Stimulated activated CD4-positive, alpha-beta T cell treated with anti-CD3 and anti-CD28 coated beads, Interleukin-15, amount 100 ng/mL, for 24 hours (primary cell): ENCODE data around the gene CD3E.
A peak's percentile ranks its signal among the peaks of the same experiment; 100 is the strongest.

Source experiments
- DNase-seq: peaks from one replicate; pipeline ENCODE4 v3.0.0-alpha.2; 2020

The CD3E gene

GRCh38 chr11:118304568-118305248, at the start of gene CD3E:
Gene CD3E (plus strand): TSS chr11:118304730. CDS start chr11:118304953, 223 bp downstream.
- DNase-seq, result peak; percentile 82

GRCh38 chr11:118258410-118258809, 46.1 kb upstream of the CD3E start:
- peak; percentile 24 for DNase-seq

GRCh38 chr11:118259138-118259537, 45.4 kb upstream of the CD3E start:
- DNase-seq, result no peak

- no peak for DNase-seq
Measured at GRCh38 chr11:118260353-118260752, 44.2 kb upstream of the CD3E start.

GRCh38 chr11:118263112-118263511, 41.4 kb upstream of the CD3E start:
- no peak for DNase-seq

GRCh38 chr11:118263695-118264568, 40.6 kb upstream of the CD3E start, which contains the start of gene MPZL2:
Gene MPZL2 (minus strand): TSS chr11:118264297. CDS start chr11:118264153, 144 bp downstream.
- peak; percentile 57 for DNase-seq

GRCh38 chr11:118264569-118265465, 39.7 kb upstream of the CD3E start:
- no peak for DNase-seq

GRCh38 chr11:118265954-118266353, 38.6 kb upstream of the CD3E start:
- no peak for DNase-seq

GRCh38 chr11:118267486-118267885, 37.0 kb upstream of the CD3E start:
- no peak for DNase-seq

- DNase-seq, result no peak
Measured at GRCh38 chr11:118272001-118272400, 32.5 kb upstream of the CD3E start.

- no peak for DNase-seq
Measured at GRCh38 chr11:118274186-118274585, 30.3 kb upstream of the CD3E start.

- DNase-seq, result no peak
Measured at GRCh38 chr11:118275176-118275575, 29.4 kb upstream of the CD3E start.

DNA sequence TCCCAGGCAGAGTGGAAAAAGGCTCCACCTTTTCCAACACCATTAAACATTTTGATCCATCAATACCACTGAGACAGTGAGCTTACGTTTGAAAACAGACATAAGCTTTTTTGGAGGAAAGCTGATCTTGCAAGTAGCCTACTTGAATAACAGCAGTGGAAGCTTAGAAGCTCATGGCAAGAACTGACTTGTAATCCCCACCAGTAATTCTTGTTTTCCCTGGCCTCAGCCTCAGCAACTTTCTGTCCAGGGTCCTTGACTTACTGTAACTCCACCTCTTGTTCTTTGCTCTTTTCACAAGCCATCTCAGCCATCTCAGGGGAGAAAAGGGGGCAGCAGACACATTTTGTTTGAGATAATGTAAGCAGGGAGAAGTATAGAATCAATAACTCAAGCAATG, 28.1 kb upstream of the CD3E start:
- DNase-seq, result no peak

GRCh38 chr11:118277312-118277711, 27.2 kb upstream of the CD3E start:
- DNase-seq, result no peak

- peak; percentile 39 for DNase-seq
Measured at GRCh38 chr11:118281284-118281683, 23.2 kb upstream of the CD3E start.

GRCh38 chr11:118282606-118283005, 21.9 kb upstream of the CD3E start:
- DNase-seq, result no peak

DNA sequence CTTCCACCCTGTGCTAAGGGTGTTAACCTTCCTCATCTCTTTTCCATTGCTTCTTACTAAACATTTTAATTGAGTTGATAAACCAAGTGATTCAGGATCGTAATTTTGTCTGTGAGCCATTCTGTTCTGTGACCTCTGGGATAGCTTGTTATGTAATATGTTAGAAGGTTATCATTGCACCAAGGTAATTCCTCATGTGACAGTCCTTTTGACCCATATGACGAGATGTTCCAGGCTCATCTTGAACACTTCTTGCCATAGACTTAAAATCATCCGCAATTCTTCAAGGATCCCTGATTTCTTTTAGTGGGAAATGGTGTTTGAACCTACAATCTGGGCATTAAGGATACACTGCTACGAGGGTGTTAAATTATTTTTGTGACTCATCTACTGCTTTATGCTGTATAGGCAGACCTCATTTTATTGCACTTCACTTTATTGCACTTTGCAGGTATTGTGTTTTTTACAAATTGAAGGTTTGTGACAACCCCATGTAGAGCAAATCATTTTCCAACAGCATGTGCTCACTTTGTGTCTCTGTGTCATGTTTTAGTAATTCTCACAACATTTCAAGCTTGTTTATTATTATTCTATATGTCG, 21.4 kb upstream of the CD3E start:
- DNase-seq, result no peak

DNA sequence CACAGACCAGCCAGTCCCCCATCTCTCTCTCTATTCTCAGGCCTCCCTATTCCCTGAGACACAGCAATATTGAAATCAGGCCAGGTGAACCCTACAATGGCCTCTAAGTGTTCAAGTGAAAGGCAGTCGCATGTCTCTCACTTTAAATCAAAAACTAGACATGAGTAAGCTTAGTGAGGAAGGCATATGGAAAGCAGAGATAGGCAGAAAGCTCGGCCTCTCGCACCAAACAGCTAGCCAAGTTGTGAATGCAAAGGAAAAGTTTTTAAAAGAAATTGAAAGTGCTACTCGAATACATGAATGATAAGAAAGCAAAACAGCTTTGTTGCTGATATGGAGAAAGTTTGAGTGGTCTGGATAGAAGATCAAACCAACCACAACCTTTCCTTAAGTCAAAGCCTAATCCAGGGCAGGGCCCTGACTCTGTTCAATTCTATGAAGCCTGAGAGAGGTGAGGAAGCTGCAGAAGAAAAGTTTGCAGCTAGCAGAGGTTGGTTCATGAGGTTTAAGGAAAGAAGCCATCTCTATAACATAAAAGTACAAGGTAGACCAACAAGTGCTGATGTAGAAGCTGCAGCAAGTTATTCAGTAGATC, 20.7 kb upstream of the CD3E start:
- DNase-seq, result peak; percentile 58

GRCh38 chr11:118286545-118286944, 18.0 kb upstream of the CD3E start:
- no peak for DNase-seq

GRCh38 chr11:118287006-118287405, 17.5 kb upstream of the CD3E start:
- DNase-seq, result no peak

DNA sequence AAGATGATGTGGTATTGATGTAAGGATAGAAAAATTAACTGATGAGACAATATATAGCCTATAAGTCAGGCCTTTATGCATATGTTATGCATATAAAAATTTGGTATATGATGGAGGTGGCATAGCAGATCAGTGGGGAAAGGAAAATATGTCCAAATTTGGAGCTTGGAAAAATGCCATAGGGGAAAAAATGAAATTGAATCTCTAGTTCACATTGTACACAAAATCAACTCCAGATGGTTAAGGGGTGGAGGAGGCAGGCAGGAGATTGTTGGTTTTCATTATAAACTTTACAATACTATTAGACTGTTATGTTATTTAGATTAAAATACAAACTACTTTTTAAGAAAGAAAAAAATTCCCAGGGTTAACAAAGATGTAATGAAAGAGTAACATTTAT, 15.1 kb upstream of the CD3E start:
- no peak for DNase-seq

GRCh38 chr11:118290923-118291322, 13.6 kb upstream of the CD3E start:
- DNase-seq, result peak; percentile 49
